CD4-positive, alpha-beta T cell treated with Interleukin-4 for 1 hour (primary cell): ENCODE data around the gene ADAM12.

Experiments used
- DNase-seq, 2 donors: peaks; one replicate each; pipeline ENCODE4 v3.0.0-alpha.2; 2020 to 2022

ADAM12 gene

DNA sequence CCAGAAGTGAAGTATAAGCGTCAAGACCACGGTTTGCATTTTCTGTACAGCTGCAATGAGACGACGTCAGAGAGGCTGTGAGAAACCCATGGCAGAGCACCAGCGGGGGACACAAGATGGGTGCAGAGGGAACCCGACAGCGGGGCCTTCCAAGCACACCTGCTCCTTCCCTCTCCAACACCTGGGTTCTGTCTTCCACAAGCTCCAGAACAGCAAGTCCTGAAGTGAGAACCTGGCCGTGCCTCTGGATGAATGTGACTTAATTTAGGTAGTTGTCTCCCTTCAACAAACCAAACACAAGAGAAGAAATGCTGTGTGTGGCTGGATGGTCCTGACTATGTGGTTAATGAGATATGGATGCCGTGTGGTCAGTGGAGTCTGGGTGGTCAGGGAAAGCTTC is 76.1 kb downstream of the ADAM12 start:
- DNase-seq = no peak

DNA sequence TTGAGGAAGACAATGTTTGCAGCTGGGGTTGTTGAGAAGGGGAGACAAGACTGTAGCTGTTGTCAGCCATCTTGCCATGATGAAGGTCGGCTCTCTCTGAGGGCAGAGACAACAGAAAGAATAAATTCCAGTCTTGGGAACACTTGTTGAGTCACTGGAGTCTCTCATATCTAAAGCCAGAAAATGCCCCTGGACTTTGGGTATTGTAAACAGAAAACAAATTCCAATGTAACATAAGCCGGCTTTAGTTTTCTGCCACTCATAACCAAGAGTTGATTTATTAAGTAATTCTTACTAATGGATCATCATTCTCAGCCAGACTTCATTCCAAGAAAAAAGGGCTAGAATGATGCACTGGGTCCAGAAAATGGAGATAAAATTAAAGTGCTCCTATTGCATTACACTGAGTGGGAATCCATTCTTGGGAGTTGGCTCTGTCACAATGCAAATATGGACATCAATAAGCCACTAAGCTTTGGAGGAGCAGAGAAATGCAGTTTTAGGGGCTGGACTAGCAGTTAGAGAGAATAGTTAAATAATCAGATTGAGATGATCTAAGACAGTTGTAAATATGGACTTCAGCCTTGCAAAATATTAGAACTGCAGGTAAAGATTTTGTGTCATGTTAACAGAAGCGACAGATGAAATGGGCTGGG is 78.9 kb downstream of the ADAM12 start:
- no peak for DNase-seq

DNA sequence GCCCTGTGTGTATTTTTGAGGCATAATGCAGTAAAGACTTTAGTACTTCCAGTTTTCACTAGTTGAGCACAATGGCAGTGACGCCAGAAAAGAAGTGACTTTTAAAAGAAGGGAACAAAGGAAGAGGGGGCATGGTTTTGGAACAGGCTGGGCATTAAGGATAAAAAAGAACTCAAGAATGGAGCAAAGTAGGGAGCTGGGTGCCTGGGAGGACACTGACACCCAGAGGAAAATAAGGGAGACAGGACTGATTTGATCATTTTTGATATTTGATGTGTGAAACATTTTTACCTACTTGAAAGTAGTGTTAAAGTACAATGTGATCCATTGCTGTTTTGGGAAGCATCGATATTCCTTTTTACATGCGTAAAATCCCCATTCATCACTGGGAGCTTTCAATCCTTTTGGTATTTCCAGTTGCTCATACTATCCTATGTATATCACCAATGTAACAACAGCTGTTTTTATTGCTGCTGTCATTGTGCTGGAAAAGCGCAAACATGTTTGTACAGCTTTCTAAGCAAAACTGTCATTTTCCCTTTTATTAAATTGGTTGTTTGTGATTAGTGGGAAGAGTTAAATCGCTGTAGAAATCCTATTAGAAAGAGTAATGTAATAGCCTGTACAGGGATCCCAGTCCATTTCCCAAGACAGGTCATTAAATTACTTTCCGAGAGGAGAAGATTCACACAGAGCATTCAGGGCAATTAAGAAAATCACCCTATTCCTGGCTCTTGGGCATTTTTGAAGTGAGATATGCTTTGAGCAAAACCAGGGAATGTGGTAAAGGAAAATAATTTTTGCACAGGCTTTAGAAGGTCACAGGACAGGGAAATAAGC is 85.2 kb downstream of the ADAM12 start:
- DNase-seq = no peak

DNA sequence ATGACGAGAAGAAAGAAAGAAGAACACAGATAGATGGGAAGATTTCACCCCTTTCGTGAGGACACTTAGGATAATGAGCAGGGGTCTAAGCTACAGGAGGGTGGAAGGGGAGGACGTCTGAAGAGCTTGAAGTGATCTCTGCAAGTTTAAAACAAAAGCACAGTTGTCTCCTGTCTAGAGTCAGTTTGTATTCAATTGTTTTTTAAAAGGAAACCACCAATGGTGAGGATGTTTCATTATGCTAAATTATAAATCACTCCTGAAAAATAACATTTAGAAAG is 85.9 kb downstream of the ADAM12 start:
- no peak for DNase-seq

DNA sequence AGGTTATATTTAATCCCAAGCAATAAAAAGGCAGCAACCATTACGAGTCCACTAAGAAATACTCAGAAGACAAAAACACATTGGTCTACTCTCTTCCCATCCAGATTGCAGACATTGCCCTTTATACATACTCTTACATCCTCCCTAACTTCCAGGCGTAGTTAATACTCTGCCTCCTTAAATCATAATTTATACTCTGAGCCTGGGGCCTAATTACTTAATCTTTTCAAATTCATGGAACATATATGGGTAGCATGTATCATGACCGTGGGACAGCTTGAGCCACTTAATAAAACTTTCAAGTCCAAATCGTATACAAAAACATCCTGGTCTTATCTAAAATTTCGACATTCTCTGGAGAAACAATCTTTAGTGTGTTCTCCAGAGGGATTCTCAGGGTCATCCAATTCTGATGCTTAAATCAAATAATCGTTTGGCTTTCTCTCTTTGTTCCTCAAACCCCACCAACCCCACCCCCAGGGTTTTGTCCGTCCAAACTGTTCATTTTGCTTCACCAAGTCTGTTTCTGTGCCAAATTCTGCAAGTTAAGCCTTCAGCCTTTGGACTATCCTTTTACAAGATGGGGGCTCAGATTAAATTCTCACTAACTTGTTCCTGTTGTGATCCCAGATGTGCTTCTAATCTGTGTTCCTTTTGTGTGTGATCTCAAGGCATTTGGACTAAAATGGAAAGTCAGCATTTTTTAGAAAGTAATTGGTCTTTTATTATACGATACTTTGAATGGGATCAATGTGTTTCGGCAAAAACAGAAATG is 86.4 kb downstream of the ADAM12 start:
- DNase-seq = no peak

DNA sequence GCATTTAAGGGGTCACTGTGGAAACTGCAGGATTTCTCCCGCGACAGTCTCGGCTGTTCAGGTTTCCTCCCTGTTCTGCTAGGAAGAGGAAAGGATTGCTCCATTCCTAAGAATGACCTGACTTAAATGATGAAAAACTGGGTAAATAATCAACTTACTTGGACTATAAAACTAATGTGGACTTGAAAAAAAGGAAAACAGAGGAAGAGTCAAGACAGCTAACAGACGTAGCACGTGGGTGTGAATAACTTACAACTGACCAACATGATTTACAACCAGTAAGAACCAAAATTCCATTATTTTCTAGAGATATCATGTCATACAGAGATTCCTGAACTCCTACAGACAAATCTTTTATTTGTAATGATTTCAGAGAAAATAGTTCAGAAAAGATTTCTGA is 93.8 kb downstream of the ADAM12 start:
- no peak for DNase-seq

DNA sequence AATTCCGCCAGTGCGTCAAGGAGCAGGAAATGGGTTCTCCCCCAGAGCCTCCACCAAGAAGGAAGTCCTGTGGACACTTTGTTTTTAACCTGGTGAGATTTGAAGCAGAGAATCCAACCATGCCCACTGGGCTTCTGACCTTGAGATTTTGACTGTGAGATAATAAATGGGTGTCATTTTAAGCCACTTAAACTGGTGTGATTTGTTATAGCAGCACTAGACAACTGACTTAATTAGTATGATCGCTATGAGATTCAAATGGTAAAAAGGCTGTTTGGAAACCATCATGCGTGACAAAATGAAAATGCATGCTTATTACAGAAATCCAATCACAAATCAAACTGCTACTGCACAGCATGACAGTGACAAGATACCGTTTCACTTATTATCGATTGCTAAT is 98.0 kb downstream of the ADAM12 start:
- no peak for DNase-seq

DNA sequence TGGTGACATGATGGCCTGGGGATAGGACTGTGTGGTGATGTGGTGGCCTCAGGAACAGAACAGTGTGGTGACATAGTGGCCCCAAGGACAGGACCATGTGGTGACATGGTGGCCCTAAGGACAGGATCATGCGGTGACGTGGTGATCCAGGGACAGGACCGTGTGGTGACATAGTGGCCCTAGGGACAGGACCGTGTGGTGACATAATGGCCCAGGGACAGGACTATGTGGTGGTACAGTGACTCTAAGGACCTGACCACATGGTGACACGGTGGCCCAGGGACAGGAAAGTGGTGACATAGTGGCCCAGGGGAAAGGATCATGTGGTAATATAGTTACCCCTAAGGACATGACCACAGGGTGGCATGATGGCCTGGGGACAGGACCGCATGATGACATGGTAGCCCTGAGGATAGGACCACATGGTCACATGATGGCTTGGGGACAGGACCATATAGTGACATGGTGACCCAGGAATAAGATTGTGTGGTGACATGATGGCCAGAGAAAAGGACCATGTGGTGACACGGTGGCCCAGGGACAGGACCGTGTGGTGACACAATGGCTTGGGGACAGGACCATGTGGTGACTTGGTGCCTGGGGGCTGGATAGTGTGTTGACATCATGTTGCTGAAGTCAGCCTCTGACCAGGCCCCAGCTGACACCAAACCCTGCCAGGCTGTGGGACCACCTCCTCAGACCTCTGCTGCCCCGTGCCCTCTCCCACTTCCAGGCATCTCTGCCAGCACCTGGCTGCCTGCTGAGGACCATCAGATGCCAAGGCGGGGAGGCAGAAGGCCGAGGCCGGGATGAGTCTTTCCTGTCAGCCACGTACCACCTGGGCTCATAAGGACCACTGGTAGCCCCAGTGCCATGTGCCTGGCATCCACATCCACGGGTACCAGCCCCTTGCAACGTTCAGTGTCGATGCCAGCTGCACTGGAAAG is 99.5 kb downstream of the ADAM12 start:
- DNase-seq = no peak

DNA sequence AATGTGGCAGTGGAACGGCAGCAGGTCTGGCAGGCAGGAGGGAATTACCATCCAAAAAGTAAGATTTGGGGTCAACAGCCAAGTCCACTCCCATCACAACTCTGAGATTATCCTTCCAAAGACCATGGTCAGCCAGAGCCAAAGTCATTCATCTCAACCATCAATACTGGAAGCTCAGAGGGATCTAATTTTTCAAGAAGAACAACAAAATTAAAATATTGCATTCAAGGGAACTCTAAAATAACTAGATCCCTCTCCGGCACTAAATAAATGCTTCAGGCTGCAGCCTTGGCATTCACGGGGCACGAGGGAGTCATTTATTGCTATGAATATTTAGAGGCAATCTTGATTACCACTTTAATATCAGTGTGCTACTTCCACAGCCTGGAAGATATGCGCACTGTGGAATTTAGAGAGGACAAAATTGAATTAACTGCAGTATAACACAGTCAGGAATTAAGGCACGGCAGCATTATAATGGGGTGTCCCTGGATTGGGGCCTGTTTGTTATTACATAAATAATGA is 102.0 kb downstream of the ADAM12 start:
- DNase-seq = no peak

DNA sequence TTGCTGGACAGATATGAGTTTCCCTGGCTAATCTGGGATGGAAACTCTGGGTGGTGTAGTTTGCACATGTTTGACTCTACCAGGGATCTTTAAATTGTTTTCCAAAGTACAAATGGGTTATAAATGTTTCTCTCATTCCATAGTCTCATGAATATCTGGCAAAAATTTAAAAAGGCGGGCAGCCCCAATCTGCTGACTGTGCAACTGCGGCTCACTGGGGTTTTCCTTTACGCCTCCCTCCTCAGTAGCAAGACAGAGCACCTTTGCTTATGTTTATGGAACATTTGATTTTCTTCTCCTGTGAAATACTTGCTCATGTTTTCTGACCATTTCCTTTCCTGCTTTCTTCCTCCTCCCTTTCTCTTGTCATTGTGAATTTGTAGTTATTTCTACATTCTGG is 105.0 kb downstream of the ADAM12 start:
- DNase-seq = no peak

DNA sequence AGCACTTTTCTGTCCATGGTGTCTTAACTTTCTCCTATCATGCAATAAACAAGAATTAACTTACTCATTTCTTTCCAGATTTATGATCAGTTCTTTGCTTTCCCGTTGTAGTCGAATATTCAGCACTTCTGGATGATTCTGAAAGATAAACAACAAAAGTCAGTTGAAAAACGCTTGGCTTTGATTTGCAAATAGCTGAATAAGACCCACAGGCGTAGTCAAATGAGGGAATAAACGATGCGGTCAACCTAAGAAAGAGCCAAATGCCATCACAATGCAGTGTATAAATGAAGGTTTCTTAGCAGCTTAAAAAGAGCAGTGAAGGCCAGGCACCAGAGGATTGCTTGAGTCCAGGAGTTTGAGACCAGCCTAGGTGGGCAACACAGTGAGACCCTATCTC is 109.4 kb downstream of the ADAM12 start:
- no peak for DNase-seq

DNA sequence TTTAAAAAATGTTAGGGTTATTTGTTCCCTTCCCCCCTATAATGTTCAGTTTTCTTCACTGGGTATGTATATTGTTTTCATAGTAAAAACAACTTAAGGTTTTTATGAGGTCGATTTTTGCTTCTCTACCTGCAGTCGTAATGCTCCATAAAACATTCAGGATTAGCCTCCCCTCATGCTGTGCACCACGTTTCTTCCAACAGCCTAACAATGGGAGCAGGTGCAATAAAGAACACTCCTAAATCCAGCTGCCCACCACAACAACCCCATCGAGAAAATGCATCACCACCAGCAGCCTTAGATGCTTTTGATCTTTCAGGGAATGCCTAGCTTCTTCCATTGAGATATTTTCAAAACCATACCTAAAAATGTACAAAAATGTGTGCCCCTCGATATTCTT is 111.1 kb downstream of the ADAM12 start:
- DNase-seq = no peak

DNA sequence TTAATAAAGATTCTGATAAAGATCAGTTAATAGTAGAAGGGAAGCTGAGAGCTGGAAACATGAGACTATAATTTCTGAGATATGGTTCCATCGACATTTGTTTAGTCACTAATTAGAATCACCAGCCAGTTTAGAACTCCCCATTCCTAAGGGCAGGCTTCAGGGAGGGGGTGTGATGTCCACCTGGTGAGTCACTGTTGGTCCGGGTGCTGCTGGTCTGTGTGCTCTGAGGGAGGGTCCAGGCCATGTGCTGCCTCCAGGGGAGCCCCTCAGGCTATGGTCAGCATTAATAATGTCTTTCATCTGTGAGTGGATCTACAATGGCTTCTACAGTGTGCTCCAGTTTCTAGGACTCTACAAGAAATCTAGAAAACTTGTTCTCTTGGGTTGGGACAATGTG is 115.8 kb downstream of the ADAM12 start:
- DNase-seq = no peak

DNA sequence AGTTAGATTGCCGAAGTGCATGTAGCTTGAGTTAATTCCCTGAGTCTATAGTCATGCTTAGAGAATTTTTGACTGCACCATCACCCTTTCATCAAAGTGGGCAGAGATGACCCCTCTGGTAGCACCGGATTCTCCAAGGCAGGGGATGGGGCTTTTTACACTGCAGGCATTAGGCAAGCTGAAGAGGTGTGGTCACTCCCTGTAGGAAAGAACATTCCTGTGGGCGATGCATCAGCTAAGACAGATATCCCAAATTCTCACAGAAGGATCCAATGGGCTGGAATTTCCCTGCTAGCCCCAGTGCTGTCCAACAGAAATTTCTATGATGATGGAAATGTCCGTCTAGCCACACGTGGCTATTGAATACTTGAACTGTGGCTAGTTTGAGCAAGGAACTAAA is 118.2 kb downstream of the ADAM12 start:
- DNase-seq = no peak

DNA sequence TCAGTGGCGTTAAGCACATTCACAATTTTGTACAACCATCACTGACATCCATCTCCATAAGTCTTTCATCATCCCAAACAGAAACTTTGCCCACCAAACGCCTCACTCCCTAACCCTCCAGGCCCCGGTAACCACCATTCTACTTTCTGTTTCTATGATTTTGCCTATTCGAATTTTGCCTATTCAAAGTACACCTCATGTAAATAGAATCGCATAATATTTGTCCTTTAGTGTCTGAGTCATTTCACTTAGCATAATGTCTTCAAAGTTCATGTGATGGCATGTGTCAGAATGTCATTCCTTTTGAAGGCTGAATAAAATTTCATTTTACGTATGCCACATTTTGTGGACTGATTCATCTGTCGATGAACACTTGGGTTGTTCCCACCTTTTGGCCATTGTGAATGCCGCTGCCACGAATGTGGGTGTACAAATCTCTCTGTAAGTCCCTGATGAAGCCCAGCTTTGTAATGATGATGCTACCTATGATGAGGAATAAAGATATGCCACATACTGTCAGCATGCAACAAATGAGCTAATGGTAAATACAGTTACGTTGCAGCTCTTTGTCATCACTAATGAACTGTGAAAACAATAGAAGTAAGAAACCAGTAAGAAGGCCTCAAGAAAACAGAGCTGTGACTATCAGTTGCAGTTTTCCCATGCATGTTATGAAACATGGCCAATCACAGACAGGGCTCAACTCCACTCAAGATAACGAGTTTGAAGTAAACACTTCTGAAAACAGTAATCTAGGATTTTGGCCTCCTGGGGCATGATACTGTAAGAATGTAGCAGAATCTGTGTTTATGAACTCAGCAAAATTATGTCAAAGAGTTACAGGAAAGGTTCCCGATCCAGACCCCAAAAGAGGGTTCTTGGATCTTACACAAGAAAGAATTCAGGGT is 120.0 kb downstream of the ADAM12 start:
- no peak for DNase-seq

DNA sequence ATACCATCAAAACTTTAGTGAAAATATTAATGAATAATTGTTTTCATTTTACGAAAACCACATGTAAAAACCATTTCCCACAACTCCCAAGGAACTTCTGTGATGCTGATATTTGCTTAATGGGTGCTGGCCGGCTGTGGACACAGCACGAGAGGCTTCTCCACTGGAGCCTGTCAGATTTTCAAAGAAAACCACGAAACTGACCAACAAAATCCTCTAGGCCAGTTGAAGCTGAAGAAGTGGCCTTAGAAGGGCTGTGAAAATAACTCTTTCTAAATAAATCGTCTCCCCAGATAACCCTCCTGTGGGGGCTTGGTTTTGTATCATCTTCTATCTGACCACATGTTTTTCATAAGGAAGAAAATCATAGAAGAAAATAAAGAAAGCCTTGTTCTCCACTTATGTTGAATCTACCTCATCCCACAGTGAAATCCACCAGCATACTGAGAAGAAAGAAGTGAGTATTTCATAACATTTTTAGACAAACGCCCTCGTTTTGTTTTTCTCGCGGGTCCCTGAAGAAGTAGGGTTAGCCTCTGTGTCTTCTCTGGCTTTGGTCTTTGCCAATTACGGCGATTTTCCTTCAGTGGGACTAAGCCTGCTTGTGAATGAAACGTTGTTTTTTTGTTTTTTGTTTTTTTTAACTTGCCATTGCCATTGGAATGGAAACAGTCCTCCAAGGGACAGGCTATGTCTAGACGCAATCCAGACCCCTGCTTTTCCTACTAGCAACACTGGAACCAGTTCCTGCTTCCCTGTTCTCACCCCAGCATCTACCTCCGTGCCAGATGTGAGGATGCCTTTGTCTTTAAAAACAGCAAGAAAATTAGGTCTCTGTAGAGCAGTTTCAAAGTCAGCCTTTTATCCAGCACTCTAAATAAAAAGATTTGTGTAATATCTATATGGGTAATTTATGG is 123.9 kb downstream of the ADAM12 start:
- no peak for DNase-seq

DNA sequence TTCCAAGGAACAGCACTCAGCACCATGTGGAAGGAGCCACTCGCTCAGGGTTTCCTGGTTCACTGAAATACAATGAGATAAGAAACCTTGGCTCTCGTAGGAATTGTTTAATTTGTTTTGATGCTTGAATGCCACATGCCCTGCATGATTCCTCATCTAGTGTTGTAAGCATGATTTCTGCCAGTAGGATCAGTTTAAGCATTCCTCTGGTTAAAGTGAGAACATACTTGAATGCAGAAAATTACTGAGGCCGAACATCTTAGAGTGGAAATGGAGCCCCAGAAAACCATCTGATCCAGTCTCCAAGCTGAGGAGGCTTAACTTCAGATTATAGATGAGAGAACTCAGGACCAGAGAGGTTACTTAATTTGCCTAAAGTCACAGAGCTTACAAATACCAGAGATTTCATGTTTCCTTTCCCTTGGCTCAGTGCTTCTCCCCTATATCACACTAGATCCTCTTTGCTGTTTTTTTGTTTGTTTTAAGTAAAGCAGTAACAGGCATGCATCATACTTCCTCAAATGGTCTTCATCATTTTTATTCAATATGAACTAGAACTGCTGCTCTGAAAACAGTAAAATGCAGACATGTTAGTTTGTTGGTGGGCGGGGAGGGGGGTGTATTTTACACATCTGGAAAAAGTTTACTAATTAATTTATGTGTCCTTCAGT is 125.1 kb downstream of the ADAM12 start:
- DNase-seq = no peak

DNA sequence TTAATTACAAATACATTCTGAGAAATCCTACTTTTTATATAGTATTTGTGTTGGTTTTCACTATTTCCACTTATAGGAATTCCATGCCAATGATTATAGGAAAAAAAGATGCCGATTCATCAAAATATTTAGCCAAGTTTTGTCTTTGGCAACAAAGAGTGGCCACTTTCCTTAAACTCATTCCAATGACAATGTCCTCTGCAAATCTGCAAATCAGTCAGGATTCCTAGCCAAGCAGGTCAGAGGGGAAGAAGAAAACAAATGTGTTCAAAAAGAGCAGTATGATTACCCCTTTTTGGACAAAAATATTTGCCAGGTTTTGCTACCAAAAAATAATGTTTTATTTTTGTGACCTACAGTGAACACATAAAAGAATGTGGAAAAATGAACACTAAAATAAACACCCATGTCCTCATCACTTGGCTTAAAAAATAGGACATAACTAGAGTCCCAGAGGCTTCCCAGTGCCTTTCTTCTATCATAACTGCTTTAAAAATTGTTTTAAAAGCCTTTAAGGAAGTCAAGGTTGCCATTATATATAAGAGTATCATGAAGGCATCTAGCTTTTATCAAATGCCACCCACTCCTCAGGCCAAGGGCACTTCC is 125.9 kb downstream of the ADAM12 start:
- no peak for DNase-seq

DNA sequence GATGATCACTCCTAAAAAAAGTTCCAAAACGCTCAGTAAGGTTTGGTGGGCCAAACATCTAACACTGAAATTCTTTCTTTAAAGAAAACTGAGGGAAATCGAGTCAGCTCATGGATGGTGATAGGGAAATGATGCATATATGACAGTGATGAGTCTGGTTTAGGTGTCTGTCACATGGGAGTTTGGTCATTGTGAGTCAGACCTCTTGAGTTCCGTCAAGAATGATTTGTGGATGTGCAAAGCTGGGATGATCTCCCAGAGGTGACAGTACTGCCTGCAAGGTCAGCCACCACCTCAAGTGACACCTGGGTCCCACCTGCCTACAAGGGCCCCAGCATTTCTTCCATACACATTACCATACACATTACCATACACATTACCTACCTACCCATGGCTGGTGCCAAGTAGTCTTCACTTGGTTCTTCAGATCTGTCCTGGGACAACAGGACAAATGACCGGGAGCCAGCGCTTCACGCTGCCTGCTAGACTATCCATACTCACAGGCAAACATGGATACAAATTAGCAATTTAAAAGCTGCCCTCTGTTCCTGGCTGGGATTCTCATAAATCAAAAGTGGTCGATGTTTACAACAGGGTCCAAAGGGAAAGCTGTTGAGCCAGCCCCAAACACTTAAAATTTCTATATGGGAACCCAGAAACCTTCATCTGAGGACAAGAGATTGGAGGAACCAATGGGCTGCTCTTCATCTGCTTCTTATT is 128.4 kb downstream of the ADAM12 start:
- no peak for DNase-seq
